OCI-LY1 (cell line): Measurements from ENCODE around the gene TNFAIP1.
"Not testable (repeated sequence)": the region's sequence is repeated elsewhere in the genome, so short reads cannot be mapped to it uniquely, and the experiment has no call there.

Experiments
- CTCF ChIP-seq: fragments of 200-600 bp; sonication (generic), shearing (Covaris generic); IDR thresholded peaks from 2 replicates; pipeline ENCODE4 v1.5.1; 2017; ENCODE audit warnings: mild to moderate bottlenecking, antibody characterized with exemption, low read length, moderate library complexity, mixed read lengths
- EZH2 ChIP-seq: fragments of 200-600 bp; sonication (generic), shearing (Covaris generic); IDR thresholded peaks from 2 replicates; pipeline ENCODE4 v1.8.0; 2017; ENCODE audit warnings: borderline replicate concordance, mixed run types, mild to moderate bottlenecking, antibody characterized with exemption, low read length, moderate library complexity, mixed read lengths

- TF ChIP-seq CTCF, EZH2: not testable (repeated sequence)
Measured at GRCh38 chr17:28292878-28293277, 42.7 kb upstream of the TNFAIP1 start.
